Measurements from ENCODE around the gene ROR1.
A peak's percentile ranks its signal among the peaks of the same experiment; 100 is the strongest.

ROR1 gene

GRCh38 chr1:63773815-63774616 is at the start of gene ROR1:
Gene ROR1, plus strand, starts transcription at chr1:63774017.
- DNase-seq (ENCODE audit: low spot score) = peak; percentile 85

- no peak for DNase-seq (ENCODE audit: low spot score)
Observed at GRCh38 chr1:63724375-63724899, 49.4 kb upstream of the ROR1 start.

GRCh38 chr1:63728611-63729226 is 45.1 kb upstream of the ROR1 start:
- no peak for DNase-seq (ENCODE audit: low spot score)

- no peak for DNase-seq (ENCODE audit: low spot score)
Observed at GRCh38 chr1:63729227-63729620, 44.6 kb upstream of the ROR1 start.

- peak; percentile 57 for DNase-seq (ENCODE audit: low spot score)
Observed at GRCh38 chr1:63730211-63730610, 43.6 kb upstream of the ROR1 start.

- DNase-seq (ENCODE audit: low spot score) = peak; percentile 5
Observed at GRCh38 chr1:63731117-63732043, 42.4 kb upstream of the ROR1 start.

GRCh38 chr1:63732666-63733065 is 41.2 kb upstream of the ROR1 start:
- DNase-seq (ENCODE audit: low spot score) = no peak

GRCh38 chr1:63738772-63739171 is 35.0 kb upstream of the ROR1 start:
- no peak for DNase-seq (ENCODE audit: low spot score)

GRCh38 chr1:63739452-63739851 is 34.4 kb upstream of the ROR1 start:
- DNase-seq (ENCODE audit: low spot score) = no peak

- DNase-seq (ENCODE audit: low spot score) = no peak
Observed at GRCh38 chr1:63740432-63740831, 33.4 kb upstream of the ROR1 start.

GRCh38 chr1:63742526-63742925 is 31.3 kb upstream of the ROR1 start:
- DNase-seq (ENCODE audit: low spot score) = no peak

- no peak for DNase-seq (ENCODE audit: low spot score)
Observed at GRCh38 chr1:63743781-63744180, 30.0 kb upstream of the ROR1 start.

- peak; percentile 63 for DNase-seq (ENCODE audit: low spot score)
Observed at GRCh38 chr1:63746129-63746864, 27.5 kb upstream of the ROR1 start.

GRCh38 chr1:63747445-63747844 is 26.4 kb upstream of the ROR1 start:
- DNase-seq (ENCODE audit: low spot score) = no peak

GRCh38 chr1:63748046-63748580 is 25.7 kb upstream of the ROR1 start:
- no peak for DNase-seq (ENCODE audit: low spot score)

GRCh38 chr1:63748641-63749040 is 25.2 kb upstream of the ROR1 start:
- no peak for DNase-seq (ENCODE audit: low spot score)

- DNase-seq (ENCODE audit: low spot score) = no peak
Observed at GRCh38 chr1:63750721-63751120, 23.1 kb upstream of the ROR1 start.

GRCh38 chr1:63752176-63752575 is 21.6 kb upstream of the ROR1 start:
- DNase-seq (ENCODE audit: low spot score) = no peak

- DNase-seq (ENCODE audit: low spot score) = no peak
Observed at GRCh38 chr1:63753591-63753990, 20.2 kb upstream of the ROR1 start.

GRCh38 chr1:63756839-63757238 is 17.0 kb upstream of the ROR1 start:
- no peak for DNase-seq (ENCODE audit: low spot score)

- no peak for DNase-seq (ENCODE audit: low spot score)
Observed at GRCh38 chr1:63757334-63757733, 16.5 kb upstream of the ROR1 start.

All from putamen (tissue), 1 donor.